Fibroblast of gingiva (primary cell): ENCODE data around the gene ADIPOR1.
A peak's percentile ranks its signal among the peaks of the same experiment; 100 is the strongest.

ENCODE experiments used
- DNase-seq: peaks from one replicate; pipeline ENCODE4 v3.0.0-alpha.2; 2011; ENCODE audit warnings: low read depth

ADIPOR1 gene

DNA sequence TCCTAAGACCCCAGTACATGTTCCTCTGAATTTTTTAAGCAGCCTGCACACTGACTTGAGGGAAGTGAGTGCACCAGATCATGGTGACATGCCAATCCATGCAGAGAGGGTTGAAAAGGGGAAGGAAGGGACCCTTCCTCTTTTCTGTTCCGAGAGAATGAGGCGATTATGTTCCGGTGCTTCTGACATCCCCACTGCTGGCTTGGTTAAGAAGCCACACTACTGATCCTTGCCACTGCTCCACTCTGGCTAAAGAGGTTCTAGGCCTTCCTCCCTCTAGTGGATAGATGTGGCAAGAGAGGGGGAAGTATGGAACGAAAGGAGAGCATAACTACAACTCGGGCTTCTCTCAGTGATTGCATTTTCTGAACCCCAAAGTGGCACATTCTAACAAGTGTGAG is 10.8 kb upstream of the ADIPOR1 start:
- peak; percentile 60 for DNase-seq

DNA sequence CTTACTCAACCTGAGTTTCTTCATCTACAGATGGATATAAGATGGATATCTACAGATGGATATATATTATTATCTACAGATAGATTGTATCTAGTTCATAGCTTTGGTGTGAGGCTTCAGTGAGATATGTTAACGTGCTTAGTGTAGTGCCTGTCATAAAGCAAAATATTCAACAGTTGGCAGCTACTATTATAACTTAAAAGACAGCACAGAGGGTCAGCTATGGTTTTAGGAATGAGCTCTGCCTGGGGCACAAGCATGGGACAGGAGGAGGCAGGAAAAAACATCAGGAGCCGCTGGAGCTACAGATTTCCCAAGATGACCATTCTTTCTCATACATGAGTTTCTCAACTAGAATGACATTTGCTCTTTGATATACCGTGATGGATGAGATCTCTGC is 10.2 kb upstream of the ADIPOR1 start:
- DNase-seq = no peak

DNA sequence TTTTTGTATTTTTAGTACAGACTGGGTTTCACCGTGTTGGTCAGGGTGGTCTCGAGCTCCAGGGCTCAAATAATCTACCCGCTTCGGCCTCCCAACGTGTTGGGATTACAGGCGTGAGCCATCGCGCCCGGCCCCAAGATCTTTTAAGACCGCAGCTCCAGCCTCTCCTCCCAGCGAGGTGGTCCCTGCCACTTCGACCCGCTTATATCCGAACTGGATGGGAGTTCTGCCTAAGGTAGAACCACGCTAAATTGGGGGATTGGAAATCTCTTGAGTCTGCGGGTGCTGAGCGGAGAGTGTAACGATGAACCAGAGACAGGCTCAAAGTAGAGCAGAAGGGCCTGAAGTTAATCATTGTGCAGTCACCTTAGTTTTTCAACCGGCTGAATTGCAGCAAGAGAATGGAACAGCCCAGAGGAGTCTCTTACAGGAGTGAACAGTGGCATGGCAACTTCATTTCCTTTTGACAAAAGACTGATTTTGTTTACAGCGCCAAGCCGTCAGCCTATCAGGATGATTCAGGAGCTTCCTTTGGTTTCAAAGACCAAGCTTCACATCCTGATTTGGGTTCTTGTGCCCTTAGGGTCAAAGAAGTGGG is 9.7 kb upstream of the ADIPOR1 start:
- no peak for DNase-seq

DNA sequence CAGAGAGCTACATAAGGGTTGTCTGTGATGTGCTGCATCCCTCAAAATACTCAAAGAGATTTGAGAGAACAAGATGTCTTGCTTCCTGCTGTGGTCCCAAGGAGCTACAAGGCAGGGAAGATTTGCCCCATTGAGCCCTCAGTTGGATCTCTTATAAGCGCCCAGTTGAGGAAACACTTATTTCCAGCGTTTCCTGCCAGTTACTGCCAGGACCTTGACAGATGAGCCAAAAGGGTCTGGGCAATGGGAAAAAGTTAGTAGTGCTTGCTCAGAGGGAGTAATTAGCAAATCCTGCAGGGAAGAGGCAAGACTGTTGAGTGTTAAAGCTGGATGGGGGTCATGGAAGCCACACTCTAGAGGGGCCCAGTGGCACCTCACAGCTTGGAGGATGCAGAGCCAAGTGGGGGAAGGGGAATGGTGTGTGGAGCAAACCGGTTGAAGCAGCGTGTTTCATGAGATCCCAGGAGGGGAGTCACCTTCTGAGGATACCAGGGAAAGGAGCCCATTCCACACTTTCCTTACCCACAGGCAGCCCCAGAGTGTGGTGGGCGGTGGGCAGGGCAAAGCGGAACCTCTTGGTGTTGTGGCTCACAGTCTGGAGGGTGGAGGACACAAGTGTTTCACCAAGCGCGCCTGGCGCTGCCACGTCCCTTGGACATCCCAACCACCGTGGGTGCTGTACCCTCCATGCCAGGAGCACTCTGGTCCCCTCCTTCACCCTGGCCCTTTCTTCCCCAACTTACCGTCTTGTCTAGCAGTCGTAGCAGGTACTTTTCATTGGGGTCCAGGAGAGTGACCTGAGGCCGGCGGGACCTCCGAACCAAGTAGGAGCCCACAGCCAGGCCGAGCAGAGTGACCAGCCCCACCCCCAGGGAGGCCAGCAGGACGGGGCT is 8.1 kb upstream of the ADIPOR1 start:
- no peak for DNase-seq

DNA sequence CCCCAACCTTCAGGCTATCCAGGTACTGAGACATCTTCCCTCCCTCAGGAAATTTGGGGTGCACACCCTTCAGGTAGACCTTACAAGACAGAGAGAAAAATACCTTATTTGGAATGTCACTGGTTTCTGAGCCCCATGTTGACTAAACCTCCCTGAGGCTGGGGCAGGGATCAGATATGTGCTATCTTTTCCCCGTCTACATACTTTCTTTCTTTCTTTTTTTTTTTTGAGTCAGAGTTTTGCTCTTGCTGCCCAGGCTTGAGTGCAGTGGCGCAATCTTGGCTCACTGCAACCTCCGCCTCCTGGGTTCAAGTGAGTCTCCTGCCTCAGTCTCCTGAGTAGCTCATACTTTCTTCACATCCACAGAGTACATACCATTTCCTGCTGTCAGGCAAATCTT is 7.3 kb upstream of the ADIPOR1 start:
- no peak for DNase-seq

DNA sequence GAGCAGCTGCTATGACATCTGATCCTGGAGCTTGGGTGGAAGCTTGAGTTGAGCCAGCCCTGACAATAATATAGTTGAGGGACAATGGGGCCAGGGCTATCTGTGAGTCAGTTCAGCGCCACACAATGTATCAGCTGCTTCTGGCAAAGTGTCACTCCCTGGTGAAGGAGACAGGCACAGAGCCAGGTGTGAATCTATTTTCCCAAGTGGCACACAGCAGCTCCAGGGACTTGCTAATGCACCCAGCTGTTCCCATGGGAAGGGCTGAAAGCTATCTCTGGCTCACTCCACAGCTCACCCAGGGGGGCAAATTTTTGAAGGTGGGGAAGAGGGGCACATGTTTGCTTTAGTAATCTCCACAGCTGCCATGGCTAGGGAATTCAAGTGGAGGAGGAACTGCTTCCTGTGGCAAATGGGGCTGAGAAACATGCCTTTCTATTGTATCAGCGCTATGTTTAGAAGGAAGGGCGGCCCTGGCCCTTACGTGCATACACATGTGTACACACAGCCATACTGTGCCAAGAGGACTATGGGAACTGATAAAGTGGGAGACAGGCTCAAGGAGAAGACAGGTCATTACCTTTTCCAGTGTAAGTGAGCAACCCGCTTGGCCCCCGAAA is 6.8 kb upstream of the ADIPOR1 start:
- peak; percentile 14 for DNase-seq

DNA sequence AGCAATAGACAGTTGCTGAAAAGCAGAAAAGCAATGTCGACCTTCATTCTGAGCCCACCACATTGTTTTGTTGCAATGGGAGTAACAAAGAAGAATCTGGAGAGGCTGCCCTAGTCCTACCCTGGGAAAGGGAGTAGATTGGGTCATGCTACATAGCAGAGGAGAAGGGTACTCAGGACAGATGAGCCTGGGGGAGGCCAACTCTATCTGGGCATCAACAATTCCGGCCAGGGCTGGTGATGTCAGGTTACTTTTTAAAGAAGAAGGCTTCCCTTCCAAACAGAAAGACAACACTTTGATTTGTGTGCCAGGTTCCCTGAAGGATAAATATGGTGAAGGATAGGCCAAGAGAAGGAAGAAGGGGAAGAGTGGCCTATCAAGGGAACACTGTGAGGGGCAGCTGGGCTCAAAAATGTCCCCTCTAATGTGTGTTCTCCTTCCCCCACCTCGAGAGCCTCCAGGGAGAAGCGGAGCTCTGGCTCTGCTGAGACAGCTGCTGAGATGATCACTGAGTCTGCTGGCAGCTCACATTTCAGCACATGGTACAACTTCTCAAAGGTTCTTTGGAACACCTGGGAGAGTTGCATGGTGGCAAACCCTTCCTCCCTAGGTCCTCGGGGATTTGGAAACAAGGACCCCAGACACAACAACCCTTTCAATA is 3.2 kb upstream of the ADIPOR1 start:
- DNase-seq = no peak

DNA sequence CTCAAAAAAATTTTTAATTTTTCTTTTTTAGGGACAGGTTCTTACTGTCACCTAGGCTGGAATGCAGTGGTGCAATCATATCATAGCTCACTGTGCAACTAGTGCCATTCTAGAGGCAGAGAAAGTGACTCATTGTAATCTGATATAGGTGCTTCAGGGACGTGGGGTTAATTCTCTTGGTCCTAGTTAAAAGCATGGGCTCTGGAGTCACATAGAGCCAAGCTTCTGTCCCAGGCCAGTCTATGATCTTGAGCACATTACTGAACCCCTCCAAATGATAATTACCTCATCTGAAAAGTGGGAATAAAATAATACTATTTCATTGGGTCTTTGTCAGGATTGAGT is 1.1 kb upstream of the ADIPOR1 start:
- DNase-seq = peak; percentile 60

DNA sequence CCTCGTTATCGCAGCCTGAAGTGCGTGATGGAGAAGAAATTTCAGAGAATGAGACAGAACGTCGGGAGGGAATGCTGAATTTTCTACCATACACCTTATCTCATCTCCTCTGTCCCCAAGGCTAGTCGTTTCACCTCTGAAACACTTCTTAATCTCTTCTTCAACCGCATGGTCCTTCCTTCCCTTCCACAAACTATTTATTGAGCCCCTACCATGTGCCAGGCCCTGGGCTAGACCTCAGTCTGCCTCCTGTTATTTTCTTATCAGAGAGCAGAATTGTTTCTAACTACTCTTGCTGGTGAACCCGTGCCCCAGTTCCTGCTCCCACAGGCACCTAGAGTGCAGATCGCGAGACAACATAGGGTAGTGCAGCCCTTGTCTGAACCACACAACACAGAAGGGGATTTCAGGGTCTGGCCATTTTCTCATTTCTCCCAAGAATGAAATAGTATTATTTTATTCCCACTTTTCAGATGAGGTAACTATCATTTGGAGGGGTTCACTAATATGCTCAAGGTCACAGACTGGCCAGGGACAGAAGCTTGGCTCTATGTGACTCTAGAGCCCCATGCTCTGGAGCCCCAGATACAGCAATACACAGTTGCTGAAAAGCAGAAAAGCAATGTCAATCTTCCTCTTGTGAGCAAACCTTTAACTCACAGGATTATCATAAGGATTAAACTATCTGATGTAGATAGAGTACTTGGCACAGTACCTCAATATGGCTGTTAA is 598 bp upstream of the ADIPOR1 start:
- DNase-seq = no peak

DNA sequence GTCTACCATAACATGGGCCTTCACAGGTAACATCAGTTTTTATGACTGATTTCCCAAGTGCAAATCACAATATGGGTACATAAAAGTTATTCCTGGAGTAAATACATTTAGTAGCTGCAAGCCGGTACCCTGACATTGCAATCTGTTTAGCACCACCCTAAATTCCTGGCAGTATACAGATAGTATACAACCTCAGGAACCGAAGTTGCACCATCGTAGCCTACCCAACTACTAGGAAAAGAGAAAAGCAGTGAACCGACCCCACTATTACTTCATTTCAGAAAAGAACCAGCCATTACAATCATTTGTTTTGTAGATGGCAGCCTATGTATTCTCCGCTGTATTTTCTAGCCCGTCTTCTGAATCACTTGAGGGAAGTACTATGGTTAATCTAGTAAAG is 1.1 kb downstream of the ADIPOR1 start:
- no peak for DNase-seq

DNA sequence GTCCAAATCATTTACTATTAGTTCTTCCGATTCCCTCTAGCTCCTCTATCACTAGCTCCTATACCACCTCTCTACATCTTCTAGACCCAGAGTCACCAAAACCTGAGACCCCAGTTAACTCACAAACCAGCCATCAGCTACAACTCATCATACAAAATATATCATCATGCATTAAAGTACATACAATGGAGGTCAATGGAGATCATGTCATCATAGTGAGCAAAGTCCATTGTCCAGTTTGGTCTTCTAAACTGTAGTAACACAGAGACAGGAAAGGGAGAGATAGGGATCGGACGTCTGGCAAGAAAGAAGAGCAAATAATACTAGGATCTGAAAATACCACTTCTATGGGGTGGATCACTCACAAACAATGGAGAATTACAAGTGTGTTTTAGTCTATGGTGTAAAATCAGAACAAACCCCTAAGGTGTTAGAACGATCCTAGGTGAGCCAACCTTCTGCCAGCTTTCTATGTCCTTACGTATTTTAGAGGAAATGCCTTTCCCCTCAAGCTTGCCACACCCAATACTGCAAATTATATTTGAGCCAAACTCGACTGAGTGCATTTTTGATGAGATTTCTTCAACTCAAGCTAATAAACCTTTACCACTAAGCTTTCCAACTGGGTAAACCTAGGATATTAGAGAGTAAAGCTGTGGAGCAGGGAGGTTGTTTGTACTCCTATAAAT is 3.9 kb downstream of the ADIPOR1 start:
- no peak for DNase-seq

DNA sequence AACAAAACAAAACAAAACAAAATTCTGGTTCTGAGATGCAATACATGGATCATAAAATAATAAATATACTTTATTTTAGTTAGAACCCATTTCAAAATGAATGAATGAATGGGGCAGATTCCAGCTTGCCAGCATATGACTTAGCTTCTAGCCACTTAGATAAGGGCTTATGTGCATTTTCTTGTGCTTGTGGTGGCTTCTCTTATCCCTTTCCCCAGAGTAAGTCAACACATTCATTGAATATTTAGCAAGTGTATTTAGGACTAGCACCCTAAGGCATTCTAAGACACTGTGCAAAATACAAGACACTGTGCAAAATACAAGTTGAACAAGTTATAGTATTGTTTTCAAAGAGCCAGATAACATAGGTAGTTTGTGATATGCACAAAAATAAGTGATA is 4.7 kb downstream of the ADIPOR1 start:
- DNase-seq = no peak

DNA sequence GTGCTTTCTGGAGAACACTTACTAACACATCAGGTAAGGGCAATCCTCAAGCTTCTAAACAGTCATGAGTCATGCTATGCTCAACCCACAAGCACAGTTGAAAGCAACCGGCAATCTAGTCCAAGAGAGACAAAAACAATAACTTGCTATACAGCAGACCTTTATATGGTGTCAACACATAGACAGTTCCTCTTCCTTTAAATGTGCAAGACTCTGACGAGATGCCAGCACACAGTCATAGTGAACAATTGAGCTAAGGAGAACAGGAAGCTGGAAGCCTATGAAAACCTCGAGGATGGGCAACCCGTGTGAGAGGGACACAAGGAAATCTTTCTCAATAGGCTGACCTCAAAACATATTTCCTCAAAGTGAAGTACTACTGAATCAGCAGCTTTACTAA is 5.3 kb downstream of the ADIPOR1 start:
- DNase-seq = peak; percentile 63

DNA sequence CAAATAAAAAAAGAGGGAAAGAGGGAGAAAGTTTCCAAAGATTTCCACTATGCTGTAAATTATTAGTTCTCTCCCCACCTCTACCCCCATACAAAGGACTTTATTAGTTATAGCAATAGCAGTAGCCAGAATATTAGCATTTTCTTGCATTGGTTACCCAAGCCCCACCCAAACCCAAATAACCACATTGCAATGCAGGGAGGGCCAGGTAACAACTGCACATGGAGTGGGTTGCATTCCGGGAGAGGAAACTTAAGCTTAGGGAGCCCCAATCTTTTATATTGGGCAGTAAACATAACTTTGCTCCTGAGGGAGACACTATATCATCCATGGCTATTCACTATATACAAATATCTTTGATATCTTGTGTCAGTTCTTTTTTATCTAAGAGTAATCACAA is 6.0 kb downstream of the ADIPOR1 start:
- DNase-seq = no peak

DNA sequence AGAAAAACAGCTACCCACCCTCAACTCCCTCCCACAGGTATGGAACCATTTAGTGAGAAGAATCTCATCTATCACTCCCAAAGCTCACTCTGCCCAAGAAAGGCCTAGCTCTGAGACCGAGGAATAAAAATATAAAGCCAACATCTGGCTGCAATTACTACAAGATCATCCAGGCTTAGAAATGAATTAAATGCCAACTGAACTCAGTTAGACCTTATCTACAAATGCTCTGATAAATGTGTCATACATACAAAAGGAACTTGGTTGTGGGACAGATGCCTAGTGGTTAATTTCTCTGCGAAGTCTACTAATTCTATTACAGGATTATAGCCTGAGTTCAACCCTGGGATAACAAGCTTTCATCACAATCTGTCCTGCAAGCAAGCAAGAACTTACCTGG is 6.7 kb downstream of the ADIPOR1 start:
- peak; percentile 4 for DNase-seq

DNA sequence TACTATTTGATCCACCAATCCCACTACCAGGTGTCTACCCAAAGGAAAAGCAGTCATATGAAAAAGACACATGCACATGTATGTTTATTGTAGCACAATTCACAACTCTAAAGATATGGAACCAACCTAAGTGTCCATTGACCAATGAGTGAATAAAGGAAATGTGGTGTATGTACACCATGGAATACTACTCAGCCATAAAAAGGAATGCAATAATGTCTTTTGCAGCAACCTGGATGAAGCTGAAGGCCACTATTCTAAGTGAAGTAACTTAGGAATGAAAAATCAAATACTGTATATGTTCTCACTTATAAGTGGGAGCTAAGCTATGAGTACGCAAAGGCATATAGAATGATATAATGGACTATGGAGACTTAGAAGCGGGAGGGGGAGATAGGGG is 12.6 kb downstream of the ADIPOR1 start:
- DNase-seq = no peak

DNA sequence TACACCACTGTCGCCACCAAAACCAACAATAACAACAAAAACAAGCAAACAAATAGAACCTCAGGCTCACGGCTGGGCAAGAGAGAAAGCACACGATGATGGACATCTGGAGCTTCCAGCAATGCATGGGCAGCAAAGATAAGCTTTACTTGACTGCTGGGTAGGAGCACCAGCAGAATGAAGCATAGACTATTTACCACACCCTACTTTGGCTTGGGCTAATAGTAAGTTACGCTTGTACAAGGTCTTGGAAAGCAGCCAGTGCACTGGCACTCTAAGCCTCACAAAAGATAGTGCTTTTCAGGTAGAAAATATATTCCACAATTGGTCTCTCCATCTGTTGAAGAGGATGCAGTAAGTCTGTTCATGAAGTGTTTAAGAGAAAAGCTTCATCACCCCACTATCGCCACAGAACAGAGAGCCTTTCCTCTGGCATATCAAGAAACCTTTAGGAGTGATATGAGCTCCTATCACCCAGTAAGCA is 13.6 kb downstream of the ADIPOR1 start:
- DNase-seq = no peak

DNA sequence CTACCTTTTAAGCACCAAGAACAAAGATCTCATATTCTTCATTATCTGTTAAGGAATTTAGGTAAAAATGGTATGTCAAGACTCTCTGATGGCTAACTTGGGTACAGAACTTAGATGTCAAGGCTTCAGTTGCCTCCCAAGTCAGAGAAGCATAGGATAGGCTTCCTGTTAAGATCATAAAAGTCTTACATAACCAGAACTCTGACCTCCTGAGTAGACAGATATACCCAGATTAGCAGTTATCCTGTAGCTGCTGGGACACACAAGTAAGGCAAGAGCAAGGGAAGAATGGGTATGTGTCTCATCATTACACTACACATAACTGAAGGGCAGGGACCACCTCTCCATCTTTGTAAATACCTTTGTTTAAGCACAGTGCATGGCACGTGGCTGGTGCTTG is 15.7 kb downstream of the ADIPOR1 start:
- no peak for DNase-seq

DNA sequence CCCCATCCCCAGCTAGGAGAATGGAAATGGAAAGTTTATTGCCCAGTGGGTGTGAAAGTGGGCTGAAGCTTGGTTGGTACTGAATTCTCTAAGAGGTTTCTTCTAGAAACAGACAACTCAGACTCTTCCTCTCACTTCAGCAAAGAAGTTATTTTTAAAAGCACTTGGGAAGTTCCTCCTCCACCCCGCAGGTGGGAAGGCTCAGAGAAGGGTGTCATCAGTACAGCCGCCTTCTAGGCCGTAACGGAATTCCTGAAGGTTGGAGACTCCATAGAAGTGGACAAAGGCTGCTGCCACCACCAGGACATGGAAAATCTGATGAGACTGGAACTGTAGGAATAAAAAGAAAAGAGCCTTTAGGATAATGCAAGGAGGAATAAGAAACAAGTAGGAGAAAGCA is 16.7 kb downstream of the ADIPOR1 start:
- no peak for DNase-seq

DNA sequence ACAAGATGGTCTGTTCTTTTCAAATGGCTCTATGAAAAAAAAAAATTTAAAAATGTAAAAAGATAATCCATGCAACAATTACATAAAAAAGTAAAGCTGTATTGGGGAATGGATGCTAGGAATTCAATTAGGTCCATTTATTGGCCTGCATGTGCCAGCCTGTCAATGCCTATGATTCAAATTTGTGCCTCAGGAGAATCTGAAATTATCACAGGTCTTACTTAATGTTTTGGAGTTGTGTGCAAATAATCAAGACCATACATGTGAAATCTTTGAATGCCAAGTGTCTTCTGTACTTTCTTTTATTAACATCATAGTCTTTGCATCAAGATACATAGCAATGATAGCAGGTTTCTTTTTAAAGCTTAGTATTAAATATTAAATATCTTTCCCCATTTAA is 17.6 kb downstream of the ADIPOR1 start:
- DNase-seq = no peak

DNA sequence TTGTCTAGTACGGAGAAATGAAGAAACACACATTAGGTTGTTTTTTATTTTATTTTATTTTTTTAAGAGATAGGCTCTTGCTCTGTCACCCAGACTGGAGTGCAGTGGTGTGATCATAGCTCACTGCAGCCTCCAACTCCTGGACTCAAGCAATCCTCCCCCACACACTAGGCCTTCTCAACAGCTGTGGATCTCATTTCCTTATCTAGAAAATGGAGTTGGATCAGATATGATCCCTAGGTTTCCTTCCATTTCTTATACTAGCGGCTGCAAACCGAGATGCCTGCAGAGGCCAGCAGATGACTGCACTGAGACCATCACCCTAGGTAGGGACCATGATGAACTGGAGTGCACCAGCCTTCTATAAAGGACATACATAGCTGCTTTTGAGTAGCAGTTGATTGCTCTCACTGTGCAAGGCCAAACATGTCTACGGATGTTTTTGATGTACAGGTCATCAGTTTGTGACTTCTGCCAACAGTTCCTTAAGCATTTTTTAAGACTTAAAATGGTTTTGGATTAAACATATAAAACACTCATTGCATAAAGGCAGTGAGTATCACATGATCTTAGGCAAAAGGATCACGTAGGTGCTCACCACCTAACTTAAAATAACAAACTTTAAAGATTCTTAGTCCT is 19.7 kb downstream of the ADIPOR1 start:
- no peak for DNase-seq
